Sciatic nerve (tissue), 2 donors: Measurements from ENCODE around the gene SDK1. TPM values are rescaled to one million over a fixed set of nuclear protein-coding genes. Genes with fewer than 3 reads are reported as not detected.

ENCODE experiments used
- ATAC-seq: fragments of 200-7000 bp; cut with Tn5 transposase; one replicate; pipeline ENCODE4 v1.9.1; 2020; ENCODE audit warnings: mild to moderate bottlenecking, moderate library complexity
- DNase-seq: peaks from one replicate; pipeline ENCODE4 v3.0.0-alpha.2; 2020; ENCODE audit warnings: low spot score
- intact Hi-C: fragments of 100-400 bp; cut with DNase I; formaldehyde crosslinking; loops from one replicate; pipeline ENCODE4 v1.14.2; 2022
- total RNA-seq: library from RNA; stranded (reverse); fragmentation: NEBNext Ultra II Directional; extraction: Animal tissue kit (Norgen Biotek cat#: 25700); gene quantifications from one replicate; pipeline ENCODE4 v1.2.1, GENCODE V29; 2021
- donor health status: DM: no; HTN: no; CAD: no.
- donor health status: DM: no; HTN: no; CAD: no.

SDK1 gene
- total RNA-seq, 1 donor from 2014 or later, result 11.2 TPM

DNA sequence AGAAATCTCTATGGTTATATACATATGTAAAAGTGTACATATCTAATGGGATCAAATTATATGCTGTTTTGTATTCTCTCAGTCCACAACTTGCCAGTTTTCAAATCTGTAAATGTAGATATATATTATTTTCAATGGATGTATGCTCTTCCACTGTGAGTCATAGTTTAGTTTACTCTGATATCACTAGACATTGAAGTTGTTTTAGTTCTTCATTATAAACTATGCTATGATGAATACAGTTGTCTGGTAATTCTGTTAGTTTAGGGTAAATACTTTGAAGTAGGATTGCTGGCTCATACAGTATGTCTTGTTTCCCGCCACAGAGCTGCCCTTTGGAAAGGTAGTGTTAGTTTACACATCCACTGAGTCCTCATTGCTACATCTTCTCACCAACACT, 25.2 kb downstream of the SDK1 start:
- intact Hi-C loops, result no loop called here
- DNase-seq (no peak), ATAC-seq (no peak)

DNA sequence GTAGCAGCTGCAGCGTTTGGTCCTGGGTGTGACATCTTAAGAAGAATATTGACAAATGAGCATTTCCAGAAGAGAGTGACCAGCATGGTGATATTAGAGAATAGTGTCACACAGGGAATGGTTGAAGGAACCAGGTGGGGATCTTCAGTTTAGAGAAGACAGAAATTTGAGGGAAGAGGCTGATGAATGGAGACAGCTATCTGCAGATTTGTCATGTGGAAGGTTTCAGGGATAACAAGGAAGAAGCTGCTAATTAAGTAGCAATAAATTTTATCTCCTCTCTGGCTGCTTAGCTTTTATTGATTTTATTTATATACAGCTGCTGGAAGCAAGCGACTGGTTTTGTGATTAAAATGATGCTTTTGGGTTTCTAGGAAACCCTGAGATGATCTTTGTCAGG, 26.0 kb downstream of the SDK1 start:
- ATAC-seq (no peak), DNase-seq (no peak)

DNA sequence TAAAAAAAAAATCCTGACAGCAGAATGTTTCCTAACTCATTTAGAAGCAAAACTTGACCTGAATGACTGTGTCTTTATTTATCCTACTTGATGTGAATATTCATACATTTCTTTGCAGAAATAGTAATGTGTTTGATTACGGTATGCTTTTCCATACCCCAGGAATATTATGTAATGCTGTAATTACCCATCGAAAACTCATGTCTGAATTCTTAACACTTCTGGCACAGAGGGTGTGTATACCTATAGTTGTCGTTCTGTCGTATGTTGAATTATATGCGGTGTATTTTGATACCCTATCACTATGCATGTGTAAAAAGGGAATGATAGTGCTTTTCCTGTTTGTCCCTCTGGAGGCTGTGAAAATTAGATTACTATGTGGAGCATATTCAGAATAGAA, 26.6 kb downstream of the SDK1 start:
- no peak for ATAC-seq
- no peak for DNase-seq
- intact Hi-C loops, result no loop called here

More for the DNA sequence above, 26.0 kb downstream of the SDK1 start:
- intact Hi-C loops, result no loop called here

DNA sequence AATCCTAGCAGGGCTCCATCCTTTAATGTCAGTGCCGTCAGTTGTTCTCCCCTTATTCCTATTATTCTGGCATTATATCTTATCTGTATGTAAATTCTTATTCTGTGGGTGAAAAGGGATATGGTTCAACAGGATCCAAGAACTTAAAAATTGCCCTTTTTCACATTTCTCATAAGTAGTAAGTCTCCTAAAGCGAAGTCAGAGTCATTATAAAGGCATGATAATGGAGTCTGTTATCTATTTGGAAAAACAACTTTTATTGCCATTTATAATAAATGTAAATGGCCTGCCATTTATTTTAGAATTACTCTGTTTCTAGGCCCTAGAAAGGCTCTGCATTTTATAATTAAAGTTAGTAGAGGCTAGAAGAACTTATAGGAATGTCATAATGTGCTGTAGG, 31.3 kb downstream of the SDK1 start:
- intact Hi-C loops, result no loop called here
- ATAC-seq (no peak), DNase-seq (no peak)

DNA sequence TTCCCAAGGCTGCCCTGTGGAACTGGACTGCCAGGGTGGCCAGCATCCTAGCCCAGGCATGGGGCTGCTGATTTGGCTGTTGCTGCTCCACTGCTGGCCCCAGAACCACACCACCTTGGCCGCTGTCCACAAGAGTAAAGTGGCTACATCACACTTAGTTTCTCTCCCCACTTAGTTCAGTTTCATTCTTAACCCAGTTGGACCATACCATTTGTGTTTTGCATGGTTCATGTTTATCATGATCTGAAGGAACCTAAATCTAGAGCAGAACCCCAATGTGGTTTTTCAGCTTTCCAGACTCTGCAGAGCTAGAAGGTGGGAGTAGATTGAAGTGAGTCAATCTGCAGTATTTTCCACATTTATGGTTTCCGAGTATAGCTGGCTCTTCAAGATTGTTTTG, 32.8 kb downstream of the SDK1 start:
- ATAC-seq, result no peak
- intact Hi-C loops, result no loop called here

DNA sequence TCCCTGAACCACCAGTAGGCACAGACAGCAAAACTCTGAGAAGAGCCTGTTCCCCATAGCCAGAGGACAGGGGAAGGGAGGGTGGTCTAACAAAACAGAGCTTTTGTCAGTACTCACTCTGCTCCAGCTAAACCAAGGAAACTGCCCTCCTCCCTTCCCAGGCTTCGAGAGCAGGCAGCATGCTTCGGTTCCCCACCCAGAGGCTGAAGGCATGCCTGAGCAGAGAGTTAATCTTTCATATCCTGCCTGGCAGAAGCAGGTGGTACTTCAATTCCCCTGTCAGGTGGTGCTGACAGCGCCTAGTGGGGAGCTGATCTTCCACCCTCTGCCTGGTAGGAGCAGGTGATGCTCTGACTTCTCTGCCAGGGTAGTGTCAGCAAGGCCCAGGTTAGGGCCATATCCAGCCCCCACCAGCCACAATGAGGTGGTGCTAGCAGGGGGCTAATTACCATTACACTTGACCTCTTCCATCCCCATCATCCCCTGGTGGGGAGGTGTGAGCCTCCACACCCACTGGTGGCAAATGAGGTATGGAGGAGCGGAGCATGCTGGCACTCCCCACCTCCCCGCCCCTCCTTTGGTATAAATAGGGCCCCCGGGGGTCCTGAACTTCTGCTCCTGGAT, 35.1 kb downstream of the SDK1 start:
- DNase-seq (no peak), ATAC-seq (no peak)
- intact Hi-C loops, result no loop called here

More for the DNA sequence above, 32.8 kb downstream of the SDK1 start:
- no peak for DNase-seq

DNA sequence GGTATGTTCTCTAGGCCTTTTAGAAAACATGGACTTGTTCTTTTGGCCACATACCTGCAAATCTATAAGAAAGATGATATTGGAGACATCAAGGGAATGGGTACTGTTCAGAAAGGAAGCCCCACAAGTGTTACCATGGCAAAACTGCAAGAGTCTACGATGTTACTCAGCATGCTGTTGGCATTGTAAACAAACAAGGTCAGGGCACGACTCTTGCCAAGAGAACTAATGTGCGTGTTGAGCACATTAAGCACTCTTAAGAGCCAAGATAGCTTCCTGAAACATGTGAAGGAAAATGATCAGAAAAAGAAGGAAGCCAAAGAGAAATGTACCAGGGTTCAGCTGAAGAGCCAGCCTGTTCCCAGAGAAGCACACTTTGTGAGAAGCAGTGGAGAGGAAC, 37.1 kb downstream of the SDK1 start:
- DNase-seq (no peak), ATAC-seq (no peak)
- intact Hi-C loops, result no loop called here

DNA sequence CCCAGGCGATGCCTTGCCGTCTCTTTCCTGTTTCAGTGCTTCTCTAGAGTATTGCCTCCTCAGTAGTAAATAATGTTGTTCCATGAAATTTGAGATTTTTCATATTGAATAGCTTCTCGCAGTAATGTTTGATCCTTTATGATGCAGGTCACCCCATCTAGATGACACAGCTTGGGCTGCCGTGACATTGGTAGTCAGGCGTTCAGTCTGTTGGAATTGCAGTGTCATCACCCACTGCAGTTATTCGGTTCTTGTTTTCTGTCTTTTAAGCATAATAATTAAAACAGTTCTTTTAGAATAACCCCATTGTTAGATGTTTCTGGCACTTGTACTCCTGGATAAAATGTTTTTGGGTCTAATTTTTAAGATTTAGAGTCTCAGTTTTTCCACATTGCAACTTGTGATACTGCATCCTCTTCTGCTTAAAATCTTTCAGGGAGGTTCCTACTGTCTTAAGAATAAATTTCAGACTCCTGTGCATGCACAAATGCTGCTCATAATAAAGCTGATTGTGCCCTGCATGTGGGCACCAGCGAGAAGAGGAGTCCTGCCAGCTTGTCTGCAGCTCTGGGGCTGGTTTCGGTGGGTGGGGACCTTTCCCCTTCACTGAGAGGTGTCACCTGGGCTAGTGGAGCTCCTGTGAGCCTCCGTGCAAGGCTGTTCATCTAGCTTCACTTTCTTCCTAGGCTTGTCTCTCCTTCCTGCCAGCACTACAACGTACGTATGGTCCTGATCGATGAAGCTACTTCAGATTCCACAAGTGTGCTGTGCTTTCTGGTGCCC, 44.8 kb downstream of the SDK1 start:
- intact Hi-C loops, result no loop called here
- ATAC-seq (no peak), DNase-seq (no peak)

DNA sequence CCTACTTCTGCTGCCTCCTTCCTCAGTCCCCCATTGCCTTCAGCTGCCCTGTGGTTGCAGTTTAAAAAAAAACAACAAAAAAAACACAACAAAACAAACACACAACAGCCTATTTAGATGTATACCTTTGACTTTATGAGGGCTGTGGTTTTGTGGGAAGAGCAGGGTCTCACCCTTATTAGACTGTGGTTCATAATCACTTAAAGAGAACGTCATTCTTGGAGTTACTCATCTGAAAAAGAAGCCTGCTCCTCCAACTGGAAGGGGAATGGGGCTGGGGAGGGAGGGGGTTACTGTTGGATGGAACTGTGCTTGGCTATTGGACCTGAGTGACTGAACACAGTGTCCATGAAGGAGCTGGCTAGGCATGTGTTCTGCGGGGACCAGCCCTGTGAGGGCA, 48.1 kb downstream of the SDK1 start:
- intact Hi-C loops, result no loop called here
- no peak for ATAC-seq
- DNase-seq, result no peak

DNA sequence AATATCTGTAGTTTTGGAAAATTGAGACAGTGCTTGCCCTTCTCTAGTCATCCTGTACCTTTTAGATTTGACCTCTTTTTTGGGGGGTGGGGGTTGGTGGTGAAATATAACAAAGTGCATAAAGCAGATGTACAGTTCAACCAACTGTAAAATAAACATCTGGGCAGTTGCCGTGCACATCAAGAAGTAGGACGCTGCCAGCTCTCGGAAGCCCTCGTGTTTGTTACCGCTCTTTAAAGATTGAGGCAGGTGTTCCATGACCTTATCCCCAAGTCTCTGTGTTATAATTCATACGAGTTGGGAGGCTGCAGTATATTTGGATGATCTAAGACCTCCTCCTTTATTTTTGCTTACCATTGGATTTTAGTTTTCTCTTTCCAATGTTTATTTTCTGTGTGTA, 55.1 kb downstream of the SDK1 start:
- DNase-seq, result no peak
- intact Hi-C loops, result no loop called here
- ATAC-seq, result no peak

DNA sequence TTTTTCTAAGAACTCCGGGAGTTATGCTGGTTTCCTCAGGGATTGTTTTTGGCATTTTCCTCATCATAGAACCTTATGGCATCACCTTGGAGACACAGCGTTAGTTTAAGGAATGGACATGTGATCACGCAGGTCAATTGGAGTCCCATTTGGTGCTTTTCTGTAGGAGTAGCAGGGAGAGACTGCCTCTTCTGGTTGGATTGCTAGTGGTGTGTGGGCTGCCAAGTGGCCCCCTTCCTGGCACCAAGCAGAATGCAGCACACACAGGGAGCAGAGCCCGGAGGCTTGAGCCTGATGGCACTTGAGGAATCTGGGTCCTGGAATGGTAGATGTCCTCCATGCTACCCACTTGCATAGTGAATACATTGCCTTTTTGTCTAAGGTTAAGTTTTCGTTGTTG, 57.9 kb downstream of the SDK1 start:
- intact Hi-C loops, result no loop called here
- ATAC-seq (no peak), DNase-seq (no peak)

DNA sequence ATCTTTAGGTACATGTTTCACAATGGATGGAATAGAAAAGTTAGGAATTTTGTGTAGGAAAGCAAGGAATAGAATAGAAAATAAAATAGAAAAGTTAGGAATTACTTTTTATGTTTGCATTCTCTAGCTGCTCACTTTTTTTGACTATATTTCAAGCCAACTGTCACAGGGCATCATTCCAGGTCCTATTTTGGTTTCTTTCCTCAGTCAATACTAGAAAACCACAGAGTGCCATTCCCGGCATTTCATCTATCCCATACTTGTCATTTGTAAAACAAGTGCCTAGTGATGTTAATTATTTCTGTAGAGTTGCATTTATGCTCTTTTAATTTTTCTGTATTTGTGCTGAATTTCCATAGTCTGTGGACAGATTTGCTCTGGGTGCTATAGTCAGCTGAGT, 66.2 kb downstream of the SDK1 start:
- intact Hi-C loops, result no loop called here
- no peak for ATAC-seq
- DNase-seq, result no peak

DNA sequence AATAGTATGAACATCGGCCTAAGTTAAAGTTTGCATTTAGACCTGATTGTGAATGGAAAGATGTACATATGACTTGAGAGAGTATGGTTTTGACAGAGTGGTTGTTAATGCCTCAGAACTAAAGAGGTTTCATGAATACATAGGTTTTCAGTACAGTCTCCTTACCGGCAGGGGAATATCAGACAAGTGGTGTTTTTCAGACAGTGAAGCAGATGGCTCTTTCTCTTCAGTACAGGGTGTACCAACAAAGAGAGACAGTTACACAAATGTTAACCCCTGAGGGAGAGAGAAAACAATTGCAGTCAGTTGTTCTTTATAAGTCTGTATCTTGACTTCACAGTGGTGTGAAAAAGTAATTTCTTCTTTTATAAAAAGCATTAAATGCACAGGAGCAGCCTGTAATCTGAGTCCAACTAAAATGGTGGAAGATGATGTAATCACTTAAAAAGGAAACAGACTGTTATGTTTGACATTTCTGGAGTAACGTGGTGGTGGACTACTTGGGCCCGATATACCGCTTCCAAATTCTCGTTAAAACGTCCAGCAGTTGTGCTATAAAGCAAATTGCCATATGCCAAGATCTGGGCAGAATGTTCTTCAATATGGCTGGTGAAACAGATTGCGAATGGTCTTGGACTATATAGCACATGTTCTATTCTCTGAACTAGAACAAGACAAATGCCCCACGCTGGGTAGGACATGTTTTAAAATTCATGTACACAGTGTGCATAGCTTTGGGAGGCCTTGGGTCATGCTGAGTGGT, 69.2 kb downstream of the SDK1 start:
- DNase-seq, result no peak
- intact Hi-C loops, result no loop called here
- peak; percentile 34 for ATAC-seq

DNA sequence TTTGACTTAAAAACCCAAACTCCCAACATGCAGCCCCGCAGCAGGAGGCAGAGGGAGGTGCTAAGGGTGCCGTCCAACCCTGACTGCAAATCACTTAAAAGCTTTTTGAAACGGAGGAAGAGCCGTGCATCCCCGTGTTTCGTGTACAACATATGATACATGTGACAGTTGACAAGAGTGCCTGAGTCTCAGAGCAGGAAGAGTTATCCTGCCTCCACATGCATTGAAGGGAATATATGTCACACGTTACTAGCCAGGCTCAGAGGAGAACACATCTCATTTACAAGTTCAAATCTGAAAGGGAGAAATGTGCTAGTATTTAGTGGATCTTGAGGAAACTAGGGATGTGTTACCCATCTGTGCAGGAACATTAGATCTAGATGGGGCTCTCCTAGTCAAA, 69.9 kb downstream of the SDK1 start:
- no peak for DNase-seq
- no peak for ATAC-seq
- intact Hi-C loops, result no loop called here

DNA sequence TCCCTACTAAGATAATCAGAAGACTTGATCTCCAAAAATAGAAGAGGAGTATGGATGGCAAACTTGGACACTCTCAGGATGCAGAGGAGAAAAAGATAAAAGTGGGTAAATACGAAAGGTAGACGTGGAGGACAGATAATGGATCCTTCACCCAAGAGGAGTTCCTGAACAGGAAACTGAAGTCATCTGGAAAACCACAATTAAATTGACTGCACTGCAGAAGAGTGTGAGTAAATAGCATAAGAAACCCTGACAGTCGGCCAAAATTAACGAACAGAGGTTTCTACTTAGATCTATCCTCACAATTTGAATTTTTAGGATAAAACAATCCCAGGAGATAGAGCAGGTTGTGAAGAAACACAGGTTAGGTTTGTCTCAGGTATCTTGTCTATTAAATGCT, 70.5 kb downstream of the SDK1 start:
- no peak for ATAC-seq
- no peak for DNase-seq
- intact Hi-C loops, result no loop called here

DNA sequence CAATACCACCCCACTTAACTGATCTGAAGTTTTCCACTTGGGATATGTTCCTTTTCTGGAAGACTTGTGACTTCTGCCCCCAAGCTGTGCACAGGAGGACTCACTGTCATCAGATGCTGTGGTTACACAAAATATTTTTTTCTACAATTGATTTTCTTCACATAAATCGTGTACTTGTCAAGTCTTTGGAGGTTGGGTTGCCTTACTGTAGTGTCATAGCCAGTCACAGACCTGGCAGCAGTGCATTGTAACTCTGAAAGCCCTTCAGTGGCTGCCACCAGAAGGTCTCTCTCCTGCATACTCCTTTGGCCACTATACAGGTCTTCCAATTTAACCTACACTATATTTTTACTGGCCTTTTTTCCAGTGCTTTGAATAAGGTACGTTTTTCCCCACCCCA, 73.2 kb downstream of the SDK1 start:
- intact Hi-C loops, result no loop called here
- DNase-seq, result no peak
- ATAC-seq, result no peak

DNA sequence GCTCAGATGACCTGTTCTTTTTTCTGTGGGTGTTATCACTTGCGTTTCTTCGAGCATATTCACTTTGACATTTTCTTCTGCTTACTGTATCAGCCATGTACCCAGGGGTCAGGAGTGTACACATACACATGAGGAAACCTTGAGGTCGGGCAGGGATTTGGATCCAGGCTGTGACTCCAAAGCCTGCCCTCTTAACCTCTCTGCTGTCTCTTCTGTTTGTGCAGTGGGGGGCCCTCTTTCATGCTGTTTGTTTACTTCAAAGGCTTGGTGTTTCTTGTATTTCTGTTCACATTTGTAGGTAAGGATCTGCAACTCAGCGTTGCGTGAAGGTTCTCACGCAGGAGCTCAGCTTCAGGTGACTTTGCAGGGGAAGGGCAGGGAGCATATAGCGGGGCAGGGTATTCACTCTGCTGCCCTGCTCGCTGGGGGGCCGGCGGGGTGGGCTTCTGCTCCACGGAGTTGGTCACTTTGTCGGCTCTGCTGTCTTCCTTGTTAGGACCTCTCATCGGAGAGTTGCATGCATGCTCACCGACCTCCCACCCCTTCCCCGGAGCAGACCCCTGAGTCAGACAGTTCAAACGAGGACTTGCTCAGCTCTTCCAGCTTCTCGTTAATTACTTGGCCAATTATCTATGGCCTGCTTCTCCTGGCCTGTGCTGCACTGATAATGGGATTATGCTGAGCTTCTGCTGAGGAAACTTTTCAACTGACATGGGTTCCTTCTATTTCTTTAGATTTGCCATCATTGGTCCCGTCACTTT, 77.5 kb downstream of the SDK1 start:
- no peak for DNase-seq
- intact Hi-C loops, result no loop called here
- no peak for ATAC-seq

DNA sequence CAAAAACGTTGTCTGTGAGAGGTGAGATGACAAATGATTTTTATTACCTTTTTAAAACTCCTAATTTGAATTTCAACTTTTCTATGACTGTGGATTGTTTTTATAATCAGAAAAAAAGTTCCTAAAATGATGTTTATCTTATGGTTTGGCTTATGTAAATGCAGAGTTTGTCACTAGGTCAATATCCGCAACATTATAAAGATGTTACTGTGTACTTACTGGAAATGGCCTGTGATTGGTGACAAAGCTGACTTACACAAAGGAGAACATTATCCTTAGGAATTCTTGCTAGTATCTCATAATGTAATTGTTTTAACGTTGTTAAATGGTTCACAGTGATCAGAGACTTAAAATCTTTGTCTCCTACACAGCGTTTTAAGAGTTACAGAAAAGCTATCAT, 79.0 kb downstream of the SDK1 start:
- DNase-seq (no peak), ATAC-seq (no peak)
- intact Hi-C loops, result no loop called here

DNA sequence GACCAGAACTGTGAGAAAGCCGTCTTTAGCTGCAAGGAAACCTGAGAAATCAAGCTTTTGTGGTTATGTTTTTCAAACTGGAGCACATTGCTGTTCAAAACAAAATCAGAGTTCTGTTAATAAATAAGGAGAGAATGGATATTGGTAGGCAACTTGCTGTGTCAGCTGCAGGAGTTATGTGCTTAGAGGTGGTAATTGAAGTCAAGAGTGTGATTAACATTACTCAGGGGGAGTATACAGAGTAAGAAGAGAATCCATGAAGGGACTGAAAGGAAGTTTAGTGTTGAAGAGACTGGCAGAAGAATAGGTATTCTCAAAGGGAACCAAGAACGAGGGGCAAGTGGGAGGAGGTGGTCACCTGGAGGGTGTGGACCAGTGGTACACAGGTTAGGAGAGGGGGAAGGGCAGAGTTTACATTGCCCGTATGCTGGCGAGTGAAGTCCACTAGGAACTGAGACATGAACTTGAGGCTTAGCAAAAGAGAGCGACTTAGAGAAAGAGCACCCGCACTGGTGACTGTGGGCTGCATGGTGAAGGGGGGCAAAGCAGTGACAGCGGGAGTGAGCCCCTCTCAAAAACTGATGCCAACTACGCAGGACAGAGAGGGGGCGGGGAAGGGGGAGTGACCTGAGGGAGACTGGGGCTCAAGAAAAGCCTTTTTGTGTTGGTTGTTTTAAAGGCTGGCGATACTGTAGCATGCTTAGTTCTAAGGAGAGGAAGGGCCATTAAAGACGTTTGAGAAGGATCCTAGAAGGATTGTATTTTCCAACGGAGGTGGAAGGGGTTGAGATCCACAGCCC, 80.0 kb downstream of the SDK1 start:
- intact Hi-C loops, result no loop called here
- DNase-seq, result no peak
- no peak for ATAC-seq
